ENCODE measurements around the gene AMD1. TPM values are rescaled to one million over a fixed set of nuclear protein-coding genes. Genes with fewer than 3 reads are reported as not detected.

AMD1 gene
- total and polyA plus RNA-seq, 2 of the 8 experiments (the other 6 are each of a cell fraction or from before 2014, with no cell fraction given): 60.9 to 177 TPM

- FAIRE-seq (no peak), DNase-seq (ENCODE audit: low read depth in 1 of 2, low spot score in 2 of 2) (no peak)
- H3K79me1 ChIP-seq (ENCODE audit: low read depth, low read length): no peaks in the 10 kb centered on the region
- H2AFZ ChIP-seq (ENCODE audit: low read length): no peak overlapping the region
- H2BK12ac ChIP-seq (ENCODE audit: low read depth, low read length): no peak overlapping the region
- no peak overlapping the region for H2BK15ac ChIP-seq (ENCODE audit: low read length)
- no peak overlapping the region for H3K4me3 ChIP-seq (ENCODE audit: extremely low read depth in 1 of 4, insufficient read depth in 2 of 4, low read depth in 3 of 4, low read length in 4 of 4)
- H3K79me2 ChIP-seq (ENCODE audit: control insufficient read depth in 1 of 2, insufficient read depth in 2 of 2, low read length in 2 of 2): no peaks in the 10 kb centered on the region
- H3K14ac ChIP-seq (ENCODE audit: insufficient read length): no peak overlapping the region
- H2BK120ac ChIP-seq (replicated peaks; ENCODE audit: low read depth, low read length): no peak overlapping the region
- H4K5ac ChIP-seq (ENCODE audit: insufficient read length, low read depth, low read length): no peak overlapping the region
- H3K23me2 ChIP-seq (ENCODE audit: low read depth, low read length): no peaks in the 10 kb centered on the region
- H3K36me3 ChIP-seq (ENCODE audit: control insufficient read depth in 2 of 4, insufficient read depth in 4 of 4, low read length in 3 of 4): no peaks in the 10 kb centered on the region
- H4K20me1 ChIP-seq (replicated peaks in 1 of 2; ENCODE audit: control insufficient read depth in 1 of 2, insufficient read depth in 2 of 2, low read length in 2 of 2): no peaks in the 10 kb centered on the region
- H2AK5ac ChIP-seq (ENCODE audit: low read depth, low read length): no peak overlapping the region
- H3K4me1 ChIP-seq (replicated peaks in 1 of 4; ENCODE audit: control insufficient read depth in 3 of 4, insufficient read depth in 4 of 4, low read length in 3 of 4): no peaks in the 10 kb centered on the region
- no peak overlapping the region for H3K23ac ChIP-seq (ENCODE audit: insufficient read length)
- no peaks in the 10 kb centered on the region for H3K9me3 ChIP-seq (ENCODE audit: insufficient read depth in 2 of 2, low read depth in 1 of 2, low read length in 1 of 2)
- H3K4ac ChIP-seq (replicated peaks; ENCODE audit: insufficient read length, low read depth, low read length): no peak overlapping the region
- no peak overlapping the region for H3K9ac ChIP-seq (replicated peaks in 1 of 4; ENCODE audit: extremely low read depth in 1 of 4, low read depth in 3 of 4, low read length in 3 of 4)
- H3K27me3 ChIP-seq (replicated peaks in 1 of 4; ENCODE audit: control insufficient read depth in 3 of 4, extremely low read depth in 1 of 4, insufficient read depth in 3 of 4, low read length in 3 of 4): no peaks in the 10 kb centered on the region
- H3K18ac ChIP-seq (ENCODE audit: extremely low read depth, low read length): no peak overlapping the region
- no peak overlapping the region for H2BK20ac ChIP-seq (ENCODE audit: low read length)
- no peak overlapping the region for H3K56ac ChIP-seq (replicated peaks; ENCODE audit: insufficient read length, low read depth, low read length)
- H3K4me2 ChIP-seq (ENCODE audit: insufficient read depth in 1 of 2, low read depth in 2 of 2, low read length in 2 of 2): no peak overlapping the region
- TF ChIP-seq RXRA (IDR thresholded peaks at IDR 0.05; ENCODE audit: insufficient read depth, low read depth, low read length) (no peak), SP2 (IDR thresholded peaks at IDR 0.05; ENCODE audit: low read length) (no peak), CBX8 (IDR thresholded peaks at IDR 0.05; ENCODE audit: borderline replicate concordance, low read depth, low read length) (no peak), NRF1 (IDR thresholded peaks at IDR 0.05; ENCODE audit: low read depth, low read length) (no peak), FOSL1 (IDR thresholded peaks at IDR 0.05; ENCODE audit: insufficient read depth, low read depth, low read length) (no peak), ZNF274 (IDR thresholded peaks at IDR 0.05; ENCODE audit: borderline replicate concordance, extremely low read depth, low read length) (no peak), ATF2 (IDR thresholded peaks at IDR 0.05; ENCODE audit: low read length) (no peak), NANOG (IDR thresholded peaks at IDR 0.05; ENCODE audit: insufficient read depth, low read depth, low read length, poor library complexity, severe bottlenecking) (no peak), CEBPB (IDR thresholded peaks at IDR 0.05; ENCODE audit: low read depth, low read length) (no peak), CREB1 (IDR thresholded peaks at IDR 0.05) (no peak), BCL11A (IDR thresholded peaks at IDR 0.05; ENCODE audit: low read depth in 2 of 2, low read length in 2 of 2) (no peak), RFX5 (IDR thresholded peaks at IDR 0.05; ENCODE audit: borderline replicate concordance, low read depth, low read length) (no peak), GTF2F1 (IDR thresholded peaks at IDR 0.05; ENCODE audit: borderline replicate concordance, low read depth, low read length) (no peak)
- H2BK5ac ChIP-seq (ENCODE audit: low read depth, low read length): no peak overlapping the region
- ChIA-PET CTCF (ENCODE audit: partially characterized antibody) (interaction anchor here (1.4 to 1.9 kb wide), 2 partner anchors 11 to 256 kb away, joined by 4 to 8 read pairs; no protein-coding TSS in a partner anchor), POLR2A (ENCODE audit: partially characterized antibody) (no interaction called here)
- H4K91ac ChIP-seq (replicated peaks; ENCODE audit: insufficient read length, low read length): no peak overlapping the region
- 97% methylated on average over 6 of the region's 6 CpGs; no CpG with 5 or more reads in 1 of the 2 experiments for WGBS, 2 experiments (ENCODE audit: extremely low coverage in 1 of 2, insufficient coverage in 1 of 2, insufficient read length in 1 of 2, insufficient replicate concordance in 2 of 2, low coverage in 1 of 2, low lambda C conversion rate in 2 of 2, missing lambda C conversion rate in 1 of 2)
- no peak overlapping the region for H4K8ac ChIP-seq (ENCODE audit: extremely low read depth, insufficient read depth, low read length)
- no peak overlapping the region for H3K27ac ChIP-seq (ENCODE audit: low read depth, low read length)
Measured at GRCh38 chr6:110938171-110938570, 63.6 kb downstream of the AMD1 start.

Data from H1 (cell line).